H54 (cell line): ENCODE results near the gene RPRD1B.
"Not testable (repeated sequence)": the region's sequence is repeated elsewhere in the genome, so short reads cannot be mapped to it uniquely, and the experiment has no call there.

Source experiments
- DNase-seq: peaks from one replicate; pipeline ENCODE4 v3.0.0; 2011; ENCODE audit warnings: low spot score, mixed read lengths; ENCODE audit not compliant: insufficient read length
- FAIRE-seq: peaks from 3 replicates; lab custom pipeline; 2011; peaks lifted over from hg19 to GRCh38; lab: Jason Lieb, UNC
- POLR2A ChIP-seq: IDR thresholded peaks from 2 replicates; pipeline ENCODE4 v1.6.1; 2011; ENCODE audit warnings: low read depth, mild to moderate bottlenecking, low read length

Gene RPRD1B

GRCh38 chr20:38083338-38084048 lies 49.9 kb downstream of the RPRD1B start:
- DNase-seq (no peak), FAIRE-seq (no peak)
- TF ChIP-seq POLR2A = no peak

GRCh38 chr20:38084425-38084951 lies 50.9 kb downstream of the RPRD1B start:
- no peak for FAIRE-seq
- no peak for DNase-seq
- TF ChIP-seq POLR2A = no peak

- no peak for TF ChIP-seq POLR2A
- FAIRE-seq = no peak
- no peak for DNase-seq
Observed at GRCh38 chr20:38085026-38085425, 51.5 kb downstream of the RPRD1B start.

GRCh38 chr20:38089500-38089899 lies 56.0 kb downstream of the RPRD1B start:
- DNase-seq (no peak), FAIRE-seq (no peak)
- TF ChIP-seq POLR2A = no peak

- TF ChIP-seq POLR2A = no peak
Observed at GRCh38 chr20:38090061-38090460, 56.5 kb downstream of the RPRD1B start.

GRCh38 chr20:38091441-38092216 lies 58.1 kb downstream of the RPRD1B start:
- FAIRE-seq (no peak), DNase-seq (no peak)
- no peak for TF ChIP-seq POLR2A

More at GRCh38 chr20:38090061-38090460, 56.5 kb downstream of the RPRD1B start:
- FAIRE-seq (no peak), DNase-seq (no peak)

- FAIRE-seq (no peak), DNase-seq (no peak)
- no peak for TF ChIP-seq POLR2A
Observed at GRCh38 chr20:38092260-38092857, 58.8 kb downstream of the RPRD1B start.

GRCh38 chr20:38092915-38093314 lies 59.4 kb downstream of the RPRD1B start:
- no peak for TF ChIP-seq POLR2A
- FAIRE-seq (no peak), DNase-seq (no peak)

- DNase-seq = no peak
- no peak for TF ChIP-seq POLR2A
- no peak for FAIRE-seq
Observed at GRCh38 chr20:38093641-38094077, 60.1 kb downstream of the RPRD1B start.

- no peak for TF ChIP-seq POLR2A
- FAIRE-seq (peak; percentile 33), DNase-seq (peak; percentile 37)
Observed at GRCh38 chr20:38094373-38094891, 60.9 kb downstream of the RPRD1B start.

- FAIRE-seq (no peak), DNase-seq (no peak)
- TF ChIP-seq POLR2A = no peak
Observed at GRCh38 chr20:38095017-38095686, 61.6 kb downstream of the RPRD1B start.

GRCh38 chr20:38098952-38099351 lies 65.4 kb downstream of the RPRD1B start:
- FAIRE-seq = no peak
- no peak for TF ChIP-seq POLR2A
- no peak for DNase-seq

- FAIRE-seq, DNase-seq: not testable (repeated sequence)
Observed at GRCh38 chr20:38102206-38102605, 68.7 kb downstream of the RPRD1B start.
